Naive thymus-derived CD4-positive, alpha-beta T cell (primary cell): Measurements from ENCODE around the gene GPX3. TPM values are rescaled to one million over a fixed set of nuclear protein-coding genes. Genes with fewer than 3 reads are reported as not detected.

ENCODE experiments used
- ATAC-seq: fragments of 150-1000 bp; cut with Tn5 transposase; 2 replicates; pipeline ENCODE4 v1.10.0; 2021; ENCODE audit warnings: mild to moderate bottlenecking, moderate library complexity
- CTCF ChIA-PET: fragments of 350-600 bp; sonication (Branson Sonifier 250); formaldehyde crosslinking; loops from one replicate; lab custom pipeline; 2021; ENCODE audit warnings: antibody characterized with exemption; lab: Charles Lee
- POLR2A ChIA-PET: fragments of 350-600 bp; sonication (Branson Sonifier 250); formaldehyde crosslinking; loops from one replicate; lab custom pipeline; 2021; ENCODE audit warnings: antibody characterized with exemption, inconsistent platforms; lab: Charles Lee
- DNase-seq, 9 donors: peaks; one replicate each; pipeline versions ENCODE4 v3.0.0 to v3.0.0-alpha.2; 2020 to 2022; ENCODE audit warnings: mixed read lengths in 1 of 9
- H3K27ac ChIP-seq: one replicate; pipeline ENCODE4 v1.7.0; 2013; ENCODE audit warnings: mild to moderate bottlenecking, low read depth, low read length, moderate library complexity
- H3K27me3 ChIP-seq, 2 donors: one replicate each; pipeline ENCODE4 v1.7.0; 2013; ENCODE audit warnings: low read length in 2 of 2, mild to moderate bottlenecking in 2 of 2, moderate library complexity in 2 of 2; ENCODE audit not compliant: control insufficient read depth in 2 of 2, insufficient read depth in 2 of 2
- H3K36me3 ChIP-seq, 3 experiments: 1 replicate in 2 of 3; 2 replicates in 1 of 3; pipeline ENCODE4 v1.7.0; 2013; ENCODE audit warnings: low read length in 3 of 3, mild to moderate bottlenecking in 3 of 3, moderate library complexity in 1 of 3; ENCODE audit not compliant: insufficient read depth in 3 of 3, control insufficient read depth in 2 of 3
- H3K4me1 ChIP-seq, 2 donors: one replicate each; pipeline ENCODE4 v1.7.0; 2013; ENCODE audit warnings: low read length in 2 of 2, mild to moderate bottlenecking in 2 of 2, moderate library complexity in 1 of 2; ENCODE audit not compliant: control insufficient read depth in 2 of 2, insufficient read depth in 2 of 2
- H3K4me3 ChIP-seq: 2 replicates; pipeline ENCODE4 v1.7.0; 2013; ENCODE audit warnings: mild to moderate bottlenecking, low read length
- H3K9me3 ChIP-seq, 3 experiments: 1 replicate in 2 of 3; 2 replicates in 1 of 3; pipeline ENCODE4 v1.7.0; 2013; ENCODE audit warnings: low read length in 3 of 3; ENCODE audit not compliant: control insufficient read depth in 2 of 3
- H3K27ac Mint-ChIP-seq, 9 donors: one replicate each; pipeline ENCODE4 v1.8.0; 2020 to 2022; ENCODE audit warnings: mixed read lengths in 9 of 9, mild to moderate bottlenecking in 8 of 9, moderate library complexity in 5 of 9, inconsistent platforms in 2 of 9
- H3K27me3 Mint-ChIP-seq, 5 donors: one replicate each; pipeline ENCODE4 v1.8.0; 2021 to 2022; ENCODE audit warnings: mixed read lengths in 5 of 5, mild to moderate bottlenecking in 1 of 5
- H3K36me3 Mint-ChIP-seq, 5 donors: one replicate each; pipeline ENCODE4 v1.8.0; 2020 to 2022; ENCODE audit warnings: mixed read lengths in 5 of 5, mild to moderate bottlenecking in 3 of 5, inconsistent platforms in 1 of 5
- H3K4me1 Mint-ChIP-seq, 7 donors: one replicate each; pipeline ENCODE4 v1.8.0; 2020 to 2022; ENCODE audit warnings: mixed read lengths in 7 of 7, mild to moderate bottlenecking in 3 of 7, inconsistent platforms in 1 of 7
- H3K4me3 Mint-ChIP-seq, 10 donors: one replicate each; pipeline ENCODE4 v1.8.0; 2020 to 2022; ENCODE audit warnings: mild to moderate bottlenecking in 10 of 10, mixed read lengths in 10 of 10, moderate library complexity in 6 of 10, inconsistent platforms in 2 of 10
- H3K9me3 Mint-ChIP-seq, 11 donors: one replicate each; pipeline ENCODE4 v1.8.0; 2020 to 2022; ENCODE audit warnings: mixed read lengths in 11 of 11, mild to moderate bottlenecking in 4 of 11, inconsistent platforms in 1 of 11, moderate library complexity in 1 of 11
- intact Hi-C, 2 donors: fragments of 100-400 bp; cut with micrococcal nuclease; formaldehyde crosslinking; loops; one replicate each; pipeline ENCODE4 v1.15.1; 2023
- polyA plus RNA-seq, 2 donors: library from polyadenylated mRNA; unstranded; fragments of 300-500 nt; fragmentation: Illumina TruSeq; gene quantifications; one replicate each; pipeline ENCODE4 v1.2.3, GENCODE V29; 2021
- total RNA-seq, 6 experiments: library from RNA in 5 of 6; stranded (reverse) in 5 of 6; gene quantifications; 1 replicate in 5 of 6; 2 replicates in 1 of 6; pipeline ENCODE4 v1.2.3 and lab custom pipeline; 2021 to 2026

Gene GPX3
- total and polyA plus RNA-seq, 7 experiments from 2014 or later, result 0.98 to 1.2 (median 1.1) TPM; not detected in 4

DNA sequence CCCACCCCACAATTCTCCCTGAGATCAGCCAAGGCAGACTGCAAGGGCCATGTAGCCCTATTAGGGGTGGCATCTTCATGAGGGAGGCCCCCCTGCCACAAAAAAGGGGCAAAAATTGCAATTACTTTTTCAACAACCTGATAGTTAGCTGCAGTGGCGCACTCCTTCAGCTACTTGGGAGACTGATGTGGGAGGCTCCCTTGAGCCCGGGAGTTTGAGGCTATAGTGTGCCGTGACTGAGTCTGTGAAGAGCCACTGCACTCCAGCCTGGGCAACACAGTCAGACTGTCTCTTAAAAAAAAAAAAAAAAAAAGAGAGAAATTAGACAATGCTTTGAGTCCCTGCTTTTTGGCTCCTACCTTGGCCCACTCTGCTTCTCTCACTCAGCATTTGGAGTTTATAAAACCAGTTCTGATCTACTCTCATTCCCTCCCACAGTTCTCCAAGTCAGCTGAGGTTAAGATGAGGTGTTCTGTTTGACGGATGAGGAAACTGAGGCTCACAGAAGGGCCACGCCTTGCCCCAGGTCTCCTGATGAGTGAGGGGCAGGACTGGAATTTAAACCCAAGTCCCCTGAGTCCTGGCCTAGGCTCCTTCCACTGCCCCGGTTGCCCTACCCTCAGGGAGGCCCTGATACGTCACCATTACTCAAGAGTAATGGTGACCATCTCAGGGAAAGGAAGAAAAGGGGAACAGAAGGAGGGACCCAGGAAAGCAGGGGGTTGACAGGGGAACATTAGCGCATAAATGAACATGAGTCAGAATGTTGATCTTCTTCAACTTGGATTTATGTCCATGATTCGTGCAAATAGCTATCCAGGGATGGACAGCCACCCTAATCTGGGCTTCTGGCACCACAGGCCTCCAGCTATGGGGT lies 9.0 kb downstream of the GPX3 start:
- H3K4me3 ChIP-seq, result no peak overlapping the region
- intact Hi-C loops, result no loop called here
- Mint-ChIP-seq H3K4me1 (peaks cover 0 to 5% (median 0%) of the 10 kb centered on the region in 7 donors), H3K27me3 (no peaks in the 10 kb centered on the region), H3K27ac (peak overlapping the region in 1 of 9 donors; percentile 19), H3K36me3 (peaks cover 12 to 74% (median 36%) of the 10 kb centered on the region in 5 donors), H3K4me3 (no peak overlapping the region), H3K9me3 (no peaks in the 10 kb centered on the region)
- H3K9me3 ChIP-seq, result no peaks in the 10 kb centered on the region
- ChIA-PET POLR2A (no interaction called here), CTCF (no interaction called here)
- no peaks in the 10 kb centered on the region for H3K27me3 ChIP-seq
- no peaks in the 10 kb centered on the region for H3K4me1 ChIP-seq
- ATAC-seq (no peak), DNase-seq (no peak)
- no peak overlapping the region for H3K27ac ChIP-seq
- H3K36me3 ChIP-seq, result peaks cover 21 to 66% (median 23%) of the 10 kb centered on the region in 3 experiments

DNA sequence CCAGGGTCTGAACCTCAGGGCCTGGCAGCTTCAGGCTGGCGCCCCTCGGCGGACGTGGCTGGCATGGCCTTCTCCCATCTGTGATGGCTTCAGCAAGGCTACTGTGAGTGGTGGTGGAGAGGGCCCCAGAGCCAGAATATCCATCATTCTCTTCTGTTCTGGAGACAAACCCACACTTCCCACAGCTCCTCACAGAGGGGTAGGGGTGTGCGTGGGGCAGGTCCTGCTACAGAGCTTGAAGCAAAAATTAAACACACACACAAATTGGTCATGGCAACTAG lies 9.6 kb downstream of the GPX3 start:
- H3K27me3 Mint-ChIP-seq, result no peaks in the 10 kb centered on the region
- intact Hi-C loops, result no loop called here
- Histone ChIP-seq H3K27ac (no peak overlapping the region), H3K27me3 (no peaks in the 10 kb centered on the region), H3K4me3 (no peak overlapping the region), H3K9me3 (no peaks in the 10 kb centered on the region), H3K4me1 (no peaks in the 10 kb centered on the region), H3K36me3 (peaks cover 25 to 71% (median 26%) of the 10 kb centered on the region in 3 experiments)
- no peak overlapping the region for H3K4me3 Mint-ChIP-seq
- no peak overlapping the region for H3K27ac Mint-ChIP-seq
- ChIA-PET CTCF (no interaction called here), POLR2A (no interaction called here)
- H3K36me3 Mint-ChIP-seq, result peaks cover 12 to 77% (median 38%) of the 10 kb centered on the region in 5 donors
- DNase-seq (no peak), ATAC-seq (no peak)
- no peaks in the 10 kb centered on the region for H3K4me1 Mint-ChIP-seq
- H3K9me3 Mint-ChIP-seq, result no peaks in the 10 kb centered on the region

DNA sequence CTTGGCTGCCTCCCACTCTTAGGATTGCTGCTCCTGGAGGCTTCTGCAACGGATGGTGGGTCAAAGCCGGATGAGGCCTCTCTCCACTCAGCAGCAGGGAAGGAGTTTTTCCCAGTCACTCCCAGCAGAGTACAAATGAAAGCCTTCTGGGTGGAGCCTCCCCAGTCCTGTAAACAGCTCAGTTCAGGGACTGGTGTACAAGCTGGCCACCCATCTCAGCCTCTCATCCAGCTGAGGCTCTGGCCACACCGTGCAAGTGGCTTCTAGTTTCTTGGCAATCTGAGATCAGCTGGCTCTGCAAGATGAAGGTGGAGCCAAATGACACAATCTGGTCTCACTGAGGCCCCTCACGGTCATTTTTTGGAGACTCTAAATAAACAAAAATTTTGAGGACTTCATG lies 10.0 kb downstream of the GPX3 start:
- peaks cover 28 to 75% (median 30%) of the 10 kb centered on the region in 3 experiments for H3K36me3 ChIP-seq
- ChIA-PET CTCF (no interaction called here), POLR2A (no interaction called here)
- H3K27me3 Mint-ChIP-seq, result no peaks in the 10 kb centered on the region
- DNase-seq (no peak), ATAC-seq (no peak)
- no peaks in the 10 kb centered on the region for H3K27me3 ChIP-seq
- H3K4me3 ChIP-seq, result no peak overlapping the region
- H3K4me1 ChIP-seq, result no peaks in the 10 kb centered on the region
- no peaks in the 10 kb centered on the region for H3K9me3 ChIP-seq
- peaks cover 12 to 78% (median 39%) of the 10 kb centered on the region in 5 donors for H3K36me3 Mint-ChIP-seq
- H3K4me3 Mint-ChIP-seq, result no peak overlapping the region
- intact Hi-C loops, result no loop called here
- H3K4me1 Mint-ChIP-seq, result no peaks in the 10 kb centered on the region
- no peaks in the 10 kb centered on the region for H3K9me3 Mint-ChIP-seq
- H3K27ac ChIP-seq, result no peak overlapping the region
- no peak overlapping the region for H3K27ac Mint-ChIP-seq

DNA sequence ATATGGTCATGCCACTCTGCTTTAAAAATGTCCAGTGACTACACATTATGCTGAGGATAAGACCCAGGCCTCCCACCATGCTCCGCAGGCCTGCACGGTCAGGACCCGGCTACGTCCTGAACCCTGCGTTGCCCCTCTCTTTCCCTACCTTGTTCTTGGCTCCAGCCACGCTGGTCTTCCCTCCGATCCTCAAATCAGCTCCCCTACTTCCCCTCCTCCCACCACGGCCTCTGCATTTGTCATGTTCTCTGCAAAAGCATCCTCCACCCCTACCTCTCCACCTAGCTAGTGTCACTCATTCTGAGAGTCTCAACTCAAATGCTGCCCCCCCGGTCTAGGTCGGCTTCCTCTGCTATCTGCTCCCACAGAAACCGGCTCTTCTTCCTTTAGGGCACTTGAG lies 11.2 kb downstream of the GPX3 start:
- DNase-seq (no peak), ATAC-seq (no peak)
- Histone ChIP-seq H3K27me3 (no peaks in the 10 kb centered on the region), H3K4me1 (no peaks in the 10 kb centered on the region), H3K4me3 (no peak overlapping the region), H3K36me3 (peaks cover 31 to 87% (median 35%) of the 10 kb centered on the region in 3 experiments), H3K9me3 (no peaks in the 10 kb centered on the region), H3K27ac (no peak overlapping the region)
- no peak overlapping the region for H3K4me3 Mint-ChIP-seq
- peak overlapping the region in 3 of 9 donors; percentile 27 to 43 (median 39) for H3K27ac Mint-ChIP-seq
- H3K9me3 Mint-ChIP-seq, result no peaks in the 10 kb centered on the region
- CTCF ChIA-PET, result interaction anchor here (1.4 kb wide), 1 partner anchor 84 kb away, joined by 4 read pairs; no protein-coding TSS in a partner anchor
- H3K27me3 Mint-ChIP-seq, result no peaks in the 10 kb centered on the region
- peaks cover 0 to 2% (median 0%) of the 10 kb centered on the region in 7 donors for H3K4me1 Mint-ChIP-seq
- intact Hi-C loops, result no loop called here
- H3K36me3 Mint-ChIP-seq, result peaks cover 18 to 78% (median 43%) of the 10 kb centered on the region in 5 donors
- POLR2A ChIA-PET, result no interaction called here

DNA sequence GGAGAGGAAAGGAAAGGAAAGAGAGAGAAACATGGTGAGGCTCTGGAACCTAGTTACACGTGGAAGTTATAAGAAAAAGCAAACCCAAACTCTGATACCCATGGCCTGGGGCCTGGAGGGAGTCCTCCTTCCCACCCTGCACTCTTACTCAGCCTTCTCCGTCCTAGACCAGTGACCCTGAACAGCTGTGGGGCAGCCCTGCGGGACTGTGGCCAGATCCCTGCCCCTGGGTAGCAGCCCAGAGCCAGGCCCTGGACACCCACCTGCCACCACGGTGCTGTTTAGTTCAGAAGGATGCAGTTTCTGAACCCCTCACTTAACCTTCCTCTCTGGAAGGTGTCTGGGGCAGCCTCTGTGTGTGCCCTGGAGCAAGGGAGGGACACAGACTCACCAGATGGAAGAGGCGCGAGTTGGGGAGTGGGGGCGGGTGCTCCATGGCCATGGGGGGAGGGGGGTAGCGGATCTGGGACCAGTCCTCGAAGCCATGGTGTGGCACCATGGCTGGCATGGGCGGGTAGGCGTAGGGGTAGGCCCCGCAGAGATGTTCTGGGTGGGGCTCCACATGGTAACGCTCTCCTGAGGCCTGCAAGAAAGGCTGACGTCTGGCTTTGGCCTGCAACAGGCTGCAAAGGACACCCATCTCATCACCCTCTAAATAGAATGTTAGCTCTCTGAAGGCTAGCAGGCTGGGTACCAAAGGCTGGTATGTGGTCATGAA lies 13.0 kb downstream of the GPX3 start:
- no peaks in the 10 kb centered on the region for H3K27me3 ChIP-seq
- Mint-ChIP-seq H3K27ac (peak overlapping the region in 1 of 9 donors; percentile 10), H3K27me3 (no peaks in the 10 kb centered on the region), H3K36me3 (peaks cover 19 to 79% (median 50%) of the 10 kb centered on the region in 5 donors), H3K4me3 (no peak overlapping the region), H3K4me1 (peaks cover 0 to 4% (median 0%) of the 10 kb centered on the region in 7 donors), H3K9me3 (no peaks in the 10 kb centered on the region)
- peaks cover 35 to 100% (median 44%) of the 10 kb centered on the region in 3 experiments for H3K36me3 ChIP-seq
- no peaks in the 10 kb centered on the region for H3K9me3 ChIP-seq
- H3K4me3 ChIP-seq, result no peak overlapping the region
- CTCF ChIA-PET, result no interaction called here
- H3K4me1 ChIP-seq, result no peaks in the 10 kb centered on the region
- H3K27ac ChIP-seq, result no peak overlapping the region
- intact Hi-C loops, result no loop called here
- no peak for DNase-seq
- no peak for ATAC-seq
- POLR2A ChIA-PET, result interaction anchor here (0.7 kb wide), 1 partner anchor 10 kb away, joined by 4 read pairs; no protein-coding TSS in a partner anchor

DNA sequence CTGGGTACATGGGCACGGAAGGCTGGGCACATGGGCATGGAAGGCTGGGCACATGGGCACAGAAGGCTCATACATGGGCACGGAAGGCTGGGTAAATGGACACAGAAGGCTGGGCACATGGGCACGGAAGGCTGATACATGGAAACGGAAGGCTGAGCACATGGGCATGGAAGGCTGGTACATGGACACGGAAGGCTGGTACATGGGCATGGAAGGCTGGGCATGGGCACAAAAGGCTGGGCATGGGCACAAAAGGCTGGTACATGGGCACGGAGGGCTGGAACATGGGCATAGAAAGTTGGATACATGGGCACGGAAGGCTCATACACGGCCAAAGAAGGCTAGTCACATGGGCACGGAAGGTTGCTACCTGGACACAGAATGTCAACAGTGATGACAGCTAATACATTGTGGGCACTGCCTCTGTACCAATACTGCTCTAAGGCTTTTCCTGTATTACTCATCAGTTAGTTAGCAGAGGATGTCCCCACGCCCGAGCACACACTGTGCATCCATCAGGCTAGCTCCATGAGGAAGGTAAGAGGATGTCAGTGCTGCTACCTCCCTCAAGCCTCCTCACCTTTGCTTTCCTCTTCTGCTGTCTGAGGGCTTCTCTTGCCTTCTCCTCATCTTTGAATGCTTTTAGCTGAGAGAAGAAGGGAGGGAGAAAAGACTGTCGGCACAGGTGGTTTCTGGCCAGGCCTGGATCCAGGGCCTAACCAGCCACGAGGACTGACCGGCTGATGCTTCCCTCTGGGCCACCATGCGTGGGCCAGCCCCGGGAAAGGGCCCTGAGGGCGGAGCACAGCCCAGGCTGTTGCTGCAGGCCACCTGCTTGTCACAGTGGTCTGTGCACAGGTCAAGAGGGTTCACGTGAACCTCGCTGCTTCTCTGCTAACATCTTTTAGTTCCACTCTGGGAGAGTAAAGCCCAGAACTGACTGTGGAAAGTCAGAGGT lies 14.3 kb downstream of the GPX3 start:
- H3K4me3 ChIP-seq, result no peak overlapping the region
- Mint-ChIP-seq H3K4me3 (no peak overlapping the region), H3K36me3 (peaks cover 23 to 76% (median 51%) of the 10 kb centered on the region in 5 donors), H3K4me1 (peaks cover 0 to 8% (median 0%) of the 10 kb centered on the region in 7 donors), H3K27ac (peak overlapping the region in 1 of 9 donors; percentile 7), H3K9me3 (no peaks in the 10 kb centered on the region), H3K27me3 (no peaks in the 10 kb centered on the region)
- CTCF ChIA-PET, result interaction anchor here (0.7 to 1.1 kb wide), 3 partner anchors 15 to 252 kb away, joined by 3 to 5 read pairs (median 3); no protein-coding TSS in a partner anchor
- H3K27me3 ChIP-seq, result no peaks in the 10 kb centered on the region
- H3K9me3 ChIP-seq, result no peaks in the 10 kb centered on the region
- POLR2A ChIA-PET, result no interaction called here
- intact Hi-C loops, result no loop called here
- H3K27ac ChIP-seq, result no peak overlapping the region
- DNase-seq, result no peak
- peaks cover 39 to 100% (median 47%) of the 10 kb centered on the region in 3 experiments for H3K36me3 ChIP-seq
- no peaks in the 10 kb centered on the region for H3K4me1 ChIP-seq
- peak; percentile 48 for ATAC-seq
